Esophagus squamous epithelium (tissue), 4 donors: Measurements from ENCODE around the gene FAM3D.

Experiments used
- POLR2A ChIP-seq, 4 donors: fragments of 450-650 bp; IDR thresholded peaks; one replicate each; pipeline ENCODE4 v1.6.1; 2017; ENCODE audit warnings: antibody characterized with exemption in 4 of 4, mild to moderate bottlenecking in 4 of 4, moderate library complexity in 3 of 4
- TF ChIP-seq, protein P1 (sequence below), 6 experiments: fragments of 450-650 bp in 4 of 6; fragments of 200-600 bp in 2 of 6; sonication (generic) in 2 of 6; IDR thresholded peaks; one replicate each; pipeline ENCODE4 v1.5.1; 2016 to 2019; ENCODE audit warnings: antibody characterized with exemption in 6 of 6, mild to moderate bottlenecking in 4 of 6, moderate library complexity in 4 of 6

DNA sequence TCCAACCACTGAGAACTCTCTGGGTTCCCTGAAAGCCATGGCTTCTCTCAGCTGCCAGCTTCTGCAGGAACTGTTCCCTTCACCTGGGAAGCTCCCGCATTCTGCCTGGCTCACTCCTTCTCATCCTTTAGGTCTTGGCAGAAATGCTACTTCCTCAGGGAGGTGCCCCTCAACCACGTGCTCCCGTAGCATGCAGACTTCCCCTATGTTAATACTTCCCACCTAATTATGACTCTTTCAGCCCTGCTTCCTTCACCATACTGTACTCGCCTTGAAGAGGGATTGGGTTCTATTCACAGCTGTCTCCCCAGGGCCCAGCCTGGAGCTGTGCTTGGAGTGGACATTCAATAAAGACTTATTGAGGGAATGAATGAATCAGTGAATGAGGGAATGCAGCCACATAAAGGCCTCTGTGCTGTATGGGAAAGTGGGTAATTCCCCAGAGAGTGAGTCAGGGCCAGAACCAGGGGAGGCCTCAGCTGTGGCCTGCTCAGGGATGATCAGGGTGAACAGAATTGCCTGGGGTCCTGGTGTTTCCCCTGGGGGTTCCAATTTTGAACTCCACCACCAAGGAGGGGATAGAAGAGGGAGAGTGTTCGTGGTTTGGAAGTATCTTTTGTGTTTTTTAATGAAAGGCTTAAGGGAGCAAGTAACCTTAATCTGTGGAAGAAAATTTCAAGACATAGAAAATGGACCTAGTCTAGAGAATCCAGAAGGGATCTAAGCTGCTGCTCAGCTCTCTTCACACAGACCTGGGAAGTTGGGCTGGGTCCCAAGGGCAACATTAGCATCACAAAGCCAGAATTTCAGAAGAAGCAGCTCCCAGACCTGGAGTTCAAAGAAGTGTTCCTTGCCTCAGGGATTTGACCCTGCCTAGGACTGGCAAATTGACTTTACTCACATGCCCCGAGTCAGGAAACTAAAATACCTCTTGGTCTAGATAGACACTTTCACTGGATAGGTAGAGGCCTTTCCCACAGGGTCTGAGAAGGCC is 74.8 kb downstream of the FAM3D start:
- no peak for TF ChIP-seq POLR2A (IDR thresholded peaks at IDR 0.05)
- TF ChIP-seq, protein P1, sequence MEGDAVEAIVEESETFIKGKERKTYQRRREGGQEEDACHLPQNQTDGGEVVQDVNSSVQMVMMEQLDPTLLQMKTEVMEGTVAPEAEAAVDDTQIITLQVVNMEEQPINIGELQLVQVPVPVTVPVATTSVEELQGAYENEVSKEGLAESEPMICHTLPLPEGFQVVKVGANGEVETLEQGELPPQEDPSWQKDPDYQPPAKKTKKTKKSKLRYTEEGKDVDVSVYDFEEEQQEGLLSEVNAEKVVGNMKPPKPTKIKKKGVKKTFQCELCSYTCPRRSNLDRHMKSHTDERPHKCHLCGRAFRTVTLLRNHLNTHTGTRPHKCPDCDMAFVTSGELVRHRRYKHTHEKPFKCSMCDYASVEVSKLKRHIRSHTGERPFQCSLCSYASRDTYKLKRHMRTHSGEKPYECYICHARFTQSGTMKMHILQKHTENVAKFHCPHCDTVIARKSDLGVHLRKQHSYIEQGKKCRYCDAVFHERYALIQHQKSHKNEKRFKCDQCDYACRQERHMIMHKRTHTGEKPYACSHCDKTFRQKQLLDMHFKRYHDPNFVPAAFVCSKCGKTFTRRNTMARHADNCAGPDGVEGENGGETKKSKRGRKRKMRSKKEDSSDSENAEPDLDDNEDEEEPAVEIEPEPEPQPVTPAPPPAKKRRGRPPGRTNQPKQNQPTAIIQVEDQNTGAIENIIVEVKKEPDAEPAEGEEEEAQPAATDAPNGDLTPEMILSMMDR (IDR thresholded peaks at IDR 0.05): no peak
